HEK293 (cell line): ENCODE data around the gene FYB2.

Experiments
- CTCF ChIA-PET: fragments of 350-600 bp; formaldehyde crosslinking; extraction: SDS; loops from one replicate; lab custom pipeline; 2021; ENCODE audit warnings: antibody characterized with exemption; lab: Yijun Ruan, JAX
- POLR2A ChIA-PET: fragments of 300-600 bp; formaldehyde crosslinking; extraction: SDS; loops from one replicate; lab custom pipeline; 2020; ENCODE audit warnings: antibody characterized with exemption, inconsistent platforms; lab: Yijun Ruan, JAX
- H3K27ac ChIP-seq: fragments of 200-500 bp; sonication (Bioruptor generic); 2 replicates; pipeline ENCODE4 v1.5.1; 2014; ENCODE audit warnings: low read depth, low read length, control low read depth, inconsistent platforms; ENCODE audit errors: extremely low read depth
- H3K36me3 ChIP-seq, 2 experiments: fragments of 200-500 bp in 1 of 2; sonication (Bioruptor generic) in 1 of 2; 1 replicate in 1 of 2; 2 replicates in 1 of 2; pipeline ENCODE4 v1.5.1; 2014 to 2017; ENCODE audit warnings: inconsistent platforms in 2 of 2, low read length in 2 of 2; ENCODE audit not compliant: control insufficient read depth in 2 of 2, insufficient read depth in 1 of 2
- H3K4me1 ChIP-seq: fragments of 200-500 bp; sonication (Bioruptor generic); 2 replicates; pipeline ENCODE4 v1.5.1; 2014; ENCODE audit warnings: mild to moderate bottlenecking, low read length, inconsistent platforms; ENCODE audit not compliant: control insufficient read depth, insufficient read depth
- H3K4me3 ChIP-seq: 2 replicates; pipeline ENCODE4 v1.5.1; 2011; ENCODE audit warnings: low read depth, mild to moderate bottlenecking, control low read depth, low read length, moderate library complexity
- H3K9me3 ChIP-seq: fragments of 200-500 bp; sonication (Bioruptor generic); 2 replicates; pipeline ENCODE4 v1.5.1; 2014; ENCODE audit warnings: low read depth, low read length, inconsistent platforms; ENCODE audit not compliant: control insufficient read depth, insufficient read depth
- BCL6B ChIP-seq: fragments of 450-650 bp; formaldehyde crosslinking; IDR thresholded peaks from 2 replicates; pipeline ENCODE4 v1.5.1; 2017; ENCODE audit warnings: missing biosample characterization, missing genetic modification characterization
- HOXD13 ChIP-seq: sonication (generic); formaldehyde crosslinking; IDR thresholded peaks from 2 replicates; pipeline ENCODE4 v1.8.0; 2022; ENCODE audit warnings: missing genetic modification reagents, borderline replicate concordance
- IKZF3 ChIP-seq: fragments of 450-650 bp; IDR thresholded peaks from 2 replicates; pipeline ENCODE4 v1.5.0; 2018; ENCODE audit warnings: missing biosample characterization, mild to moderate bottlenecking, missing genetic modification characterization, moderate library complexity
- ZFP37 ChIP-seq: fragments of 450-650 bp; formaldehyde crosslinking; IDR thresholded peaks from 2 replicates; pipeline ENCODE4 v1.5.1; 2016; ENCODE audit warnings: missing biosample characterization, missing genetic modification characterization
- ZNF23 ChIP-seq: fragments of 450-650 bp; formaldehyde crosslinking; IDR thresholded peaks from 2 replicates; pipeline ENCODE4 v1.5.1; 2016; ENCODE audit warnings: missing biosample characterization, missing genetic modification characterization, borderline replicate concordance
- ZNF248 ChIP-seq: fragments of 450-650 bp; formaldehyde crosslinking; IDR thresholded peaks from 2 replicates; pipeline ENCODE4 v1.5.1; 2017; ENCODE audit warnings: missing biosample characterization, missing genetic modification characterization
- ZNF350 ChIP-seq: fragments of 450-650 bp; formaldehyde crosslinking; IDR thresholded peaks from 2 replicates; pipeline ENCODE4 v1.5.0; 2017; ENCODE audit warnings: missing biosample characterization, mild to moderate bottlenecking, missing genetic modification characterization
- ZNF449 ChIP-seq: fragments of 450-650 bp; formaldehyde crosslinking; IDR thresholded peaks from 2 replicates; pipeline ENCODE4 v1.5.1; 2017; ENCODE audit warnings: missing biosample characterization, mild to moderate bottlenecking, missing genetic modification characterization, moderate library complexity
- ZNF48 ChIP-seq: fragments of 450-650 bp; formaldehyde crosslinking; IDR thresholded peaks from 2 replicates; pipeline ENCODE4 v1.5.1; 2016; ENCODE audit warnings: missing biosample characterization, missing genetic modification characterization
- ZNF610 ChIP-seq: fragments of 450-650 bp; formaldehyde crosslinking; IDR thresholded peaks from 2 replicates; pipeline ENCODE4 v1.5.1; 2016; ENCODE audit warnings: missing biosample characterization, missing genetic modification characterization, borderline replicate concordance
- ZNF623 ChIP-seq: fragments of 450-650 bp; formaldehyde crosslinking; IDR thresholded peaks from 2 replicates; pipeline ENCODE4 v1.5.1; 2016; ENCODE audit warnings: missing biosample characterization, missing genetic modification characterization
- ZNF658 ChIP-seq: fragments of 450-650 bp; formaldehyde crosslinking; IDR thresholded peaks from 2 replicates; pipeline ENCODE4; 2016; ENCODE audit warnings: missing biosample characterization, missing genetic modification characterization
- ZNF776 ChIP-seq: fragments of 450-650 bp; formaldehyde crosslinking; IDR thresholded peaks from 2 replicates; pipeline ENCODE4 v1.5.0; 2017; ENCODE audit warnings: missing biosample characterization, missing genetic modification characterization, borderline replicate concordance
- ZNF791 ChIP-seq: fragments of 450-650 bp; formaldehyde crosslinking; IDR thresholded peaks from 2 replicates; pipeline ENCODE4 v1.5.1; 2016; ENCODE audit warnings: missing biosample characterization, missing genetic modification characterization
- ZXDB ChIP-seq: fragments of 450-650 bp; formaldehyde crosslinking; IDR thresholded peaks from 2 replicates; pipeline ENCODE4 v1.5.1; 2016; ENCODE audit warnings: missing biosample characterization, missing genetic modification characterization
- TF ChIP-seq, protein P1 (sequence below): fragments of 450-650 bp; formaldehyde crosslinking; IDR thresholded peaks from 2 replicates; pipeline ENCODE4 v1.5.1; 2016; ENCODE audit warnings: missing biosample characterization, missing genetic modification characterization
- TF ChIP-seq, protein P2 (sequence below): fragments of 450-650 bp; formaldehyde crosslinking; IDR thresholded peaks from 2 replicates; pipeline ENCODE4 v1.5.1; 2016; ENCODE audit warnings: missing biosample characterization, missing genetic modification characterization, low read depth

The FYB2 gene

GRCh38 chr1:56836359-56836758 is 17.2 kb upstream of the FYB2 start (continued):
- TF ChIP-seq, protein P1, sequence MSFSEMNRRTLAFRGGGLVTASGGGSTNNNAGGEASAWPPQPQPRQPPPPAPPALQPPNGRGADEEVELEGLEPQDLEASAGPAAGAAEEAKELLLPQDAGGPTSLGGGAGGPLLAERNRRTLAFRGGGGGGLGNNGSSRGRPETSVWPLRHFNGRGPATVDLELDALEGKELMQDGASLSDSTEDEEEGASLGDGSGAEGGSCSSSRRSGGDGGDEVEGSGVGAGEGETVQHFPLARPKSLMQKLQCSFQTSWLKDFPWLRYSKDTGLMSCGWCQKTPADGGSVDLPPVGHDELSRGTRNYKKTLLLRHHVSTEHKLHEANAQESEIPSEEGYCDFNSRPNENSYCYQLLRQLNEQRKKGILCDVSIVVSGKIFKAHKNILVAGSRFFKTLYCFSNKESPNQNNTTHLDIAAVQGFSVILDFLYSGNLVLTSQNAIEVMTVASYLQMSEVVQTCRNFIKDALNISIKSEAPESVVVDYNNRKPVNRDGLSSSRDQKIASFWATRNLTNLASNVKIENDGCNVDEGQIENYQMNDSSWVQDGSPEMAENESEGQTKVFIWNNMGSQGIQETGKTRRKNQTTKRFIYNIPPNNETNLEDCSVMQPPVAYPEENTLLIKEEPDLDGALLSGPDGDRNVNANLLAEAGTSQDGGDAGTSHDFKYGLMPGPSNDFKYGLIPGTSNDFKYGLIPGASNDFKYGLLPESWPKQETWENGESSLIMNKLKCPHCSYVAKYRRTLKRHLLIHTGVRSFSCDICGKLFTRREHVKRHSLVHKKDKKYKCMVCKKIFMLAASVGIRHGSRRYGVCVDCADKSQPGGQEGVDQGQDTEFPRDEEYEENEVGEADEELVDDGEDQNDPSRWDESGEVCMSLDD (tag by site-specific recombination), result no peak
- TF ChIP-seq ZNF623 (tag by site-specific recombination) (no peak), ZNF48 (tag by site-specific recombination) (no peak), ZNF350 (tag by site-specific recombination) (no peak), ZNF23 (no peak), BCL6B (tag by site-specific recombination) (no peak), ZNF449 (tag by site-specific recombination) (no peak)
- TF ChIP-seq, protein P2, sequence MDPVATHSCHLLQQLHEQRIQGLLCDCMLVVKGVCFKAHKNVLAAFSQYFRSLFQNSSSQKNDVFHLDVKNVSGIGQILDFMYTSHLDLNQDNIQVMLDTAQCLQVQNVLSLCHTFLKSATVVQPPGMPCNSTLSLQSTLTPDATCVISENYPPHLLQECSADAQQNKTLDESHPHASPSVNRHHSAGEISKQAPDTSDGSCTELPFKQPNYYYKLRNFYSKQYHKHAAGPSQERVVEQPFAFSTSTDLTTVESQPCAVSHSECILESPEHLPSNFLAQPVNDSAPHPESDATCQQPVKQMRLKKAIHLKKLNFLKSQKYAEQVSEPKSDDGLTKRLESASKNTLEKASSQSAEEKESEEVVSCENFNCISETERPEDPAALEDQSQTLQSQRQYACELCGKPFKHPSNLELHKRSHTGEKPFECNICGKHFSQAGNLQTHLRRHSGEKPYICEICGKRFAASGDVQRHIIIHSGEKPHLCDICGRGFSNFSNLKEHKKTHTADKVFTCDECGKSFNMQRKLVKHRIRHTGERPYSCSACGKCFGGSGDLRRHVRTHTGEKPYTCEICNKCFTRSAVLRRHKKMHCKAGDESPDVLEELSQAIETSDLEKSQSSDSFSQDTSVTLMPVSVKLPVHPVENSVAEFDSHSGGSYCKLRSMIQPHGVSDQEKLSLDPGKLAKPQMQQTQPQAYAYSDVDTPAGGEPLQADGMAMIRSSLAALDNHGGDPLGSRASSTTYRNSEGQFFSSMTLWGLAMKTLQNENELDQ, result no peak

DNA sequence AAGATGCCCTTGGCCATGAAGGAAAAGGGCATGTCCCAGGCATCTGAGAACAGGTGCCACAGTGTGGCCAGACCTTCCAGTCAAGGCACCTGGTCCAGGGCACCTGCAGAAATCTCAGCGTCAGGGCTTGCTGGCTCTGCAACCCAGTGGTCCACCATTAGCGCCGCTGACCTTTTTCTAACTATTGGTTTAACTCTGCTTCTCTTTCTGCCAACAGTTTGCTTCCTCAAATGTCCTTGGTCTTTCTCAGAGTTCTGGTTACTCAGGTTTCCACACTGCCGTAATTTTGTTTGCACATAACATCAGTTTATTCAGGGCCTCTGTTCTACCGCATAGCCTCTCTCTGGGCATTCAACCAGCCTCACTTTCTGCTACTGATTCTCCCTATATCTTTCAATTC is 16.5 kb upstream of the FYB2 start:
- Histone ChIP-seq H3K9me3 (no peaks in the 10 kb centered on the region; the same call in 1 of the 2 replicates), H3K4me1 (no peaks in the 10 kb centered on the region), H3K4me3 (no peak overlapping the region), H3K27ac (no peak overlapping the region), H3K36me3 (no peaks in the 10 kb centered on the region)
- TF ChIP-seq ZNF776 (no peak), ZNF610 (tag by site-specific recombination) (no peak), IKZF3 (tag by site-specific recombination) (no peak), ZNF658 (tag by site-specific recombination) (no peak), ZNF248 (tag by site-specific recombination) (no peak), ZFP37 (tag by site-specific recombination) (no peak), ZXDB (tag by site-specific recombination) (no peak), ZNF791 (tag by site-specific recombination) (no peak), HOXD13 (no peak)
- POLR2A ChIA-PET, result no interaction called here
- CTCF ChIA-PET, result interaction anchor here (0.7 kb wide), 2 partner anchors 133 to 1329 kb away, joined by 3 to 4 read pairs; no protein-coding TSS in a partner anchor
